GM23338 (cell line): ENCODE results near the gene KIF18B. TPM values are rescaled to one million over a fixed set of nuclear protein-coding genes. Genes with fewer than 3 reads are reported as not detected.
A peak's percentile ranks its signal among the peaks of the same experiment; 100 is the strongest.

ENCODE experiments used
- ATAC-seq: fragments of 200-7000 bp; cut with Tn5 transposase; 3 replicates; pipeline ENCODE4 v1.9.1; 2020
- DNase-seq: peaks from one replicate; pipeline ENCODE4 v3.0.0-alpha.2; 2015; ENCODE audit warnings: low spot score
- H2AFZ ChIP-seq: fragments of 200-600 bp; sonication (generic); 2 replicates; pipeline ENCODE4 v1.8.0; 2016; ENCODE audit warnings: antibody characterized with exemption, mild to moderate bottlenecking, moderate library complexity
- H3F3A ChIP-seq: fragments of 200-600 bp; sonication (generic); replicated peaks from 2 replicates; pipeline ENCODE4 v1.8.0; 2017; ENCODE audit warnings: antibody characterized with exemption, mixed run types, low read depth
- H3K27ac ChIP-seq: fragments of 200-600 bp; sonication (generic); 2 replicates; pipeline ENCODE4 v1.6.1; 2016; ENCODE audit warnings: low read depth
- H3K27me3 ChIP-seq: fragments of 200-600 bp; sonication (generic); 2 replicates; pipeline ENCODE4 v1.8.0; 2016; ENCODE audit warnings: mild to moderate bottlenecking, mixed run types, moderate library complexity; ENCODE audit not compliant: insufficient read depth
- H3K36me3 ChIP-seq: fragments of 200-600 bp; sonication (generic); 2 replicates; pipeline ENCODE4 v1.8.0; 2016; ENCODE audit warnings: mild to moderate bottlenecking; ENCODE audit not compliant: insufficient read depth
- H3K4me1 ChIP-seq: fragments of 200-600 bp; sonication (generic); 2 replicates; pipeline ENCODE4 v1.8.0; 2016; ENCODE audit warnings: mild to moderate bottlenecking, moderate library complexity; ENCODE audit not compliant: insufficient read depth
- H3K4me2 ChIP-seq: fragments of 200-600 bp; sonication (generic); 2 replicates; pipeline ENCODE4 v1.7.1; 2017; ENCODE audit warnings: mixed run types
- H3K4me3 ChIP-seq: fragments of 200-600 bp; sonication (generic); 2 replicates; pipeline ENCODE4 v1.6.1; 2016; ENCODE audit warnings: mixed run types
- H3K79me2 ChIP-seq: fragments of 200-600 bp; sonication (generic); replicated peaks from 2 replicates; pipeline ENCODE4 v1.8.0; 2017; ENCODE audit warnings: mild to moderate bottlenecking; ENCODE audit not compliant: insufficient read depth
- H3K9me2 ChIP-seq: fragments of 200-600 bp; sonication (generic); 2 replicates; pipeline ENCODE4 v1.8.0; 2017; ENCODE audit not compliant: insufficient read depth
- H4K20me1 ChIP-seq: fragments of 200-600 bp; sonication (generic); replicated peaks from 2 replicates; pipeline ENCODE4 v1.8.0; 2017; ENCODE audit warnings: mild to moderate bottlenecking; ENCODE audit not compliant: insufficient read depth
- H3K27ac Mint-ChIP-seq: 2 replicates; pipeline ENCODE4 v1.8.0; 2020; ENCODE audit warnings: inconsistent platforms, mild to moderate bottlenecking, moderate library complexity, mixed read lengths
- H3K27me3 Mint-ChIP-seq: 3 replicates; pipeline ENCODE4 v1.8.0; 2022; ENCODE audit warnings: low read depth, mild to moderate bottlenecking, moderate library complexity, mixed read lengths, inconsistent platforms; ENCODE audit not compliant: insufficient read depth, poor library complexity
- H3K36me3 Mint-ChIP-seq: 3 replicates; pipeline ENCODE4 v1.8.0; 2021; ENCODE audit warnings: low read depth, mild to moderate bottlenecking, inconsistent platforms, moderate library complexity, mixed read lengths
- H3K4me1 Mint-ChIP-seq: 3 replicates; pipeline ENCODE4 v1.8.0; 2020; ENCODE audit warnings: mild to moderate bottlenecking, inconsistent platforms, mixed read lengths
- H3K4me3 Mint-ChIP-seq: 3 replicates; pipeline ENCODE4 v1.8.0; 2021; ENCODE audit warnings: moderate library complexity, mild to moderate bottlenecking, inconsistent platforms, mixed read lengths
- H3K9me3 Mint-ChIP-seq: 3 replicates; pipeline ENCODE4 v1.8.0; 2020; ENCODE audit warnings: moderate library complexity, mild to moderate bottlenecking, inconsistent platforms, mixed read lengths
- CREB1 ChIP-seq: fragments of 250-450 bp; sonication (Bioruptor Pico); IDR thresholded peaks from 2 replicates; pipeline ENCODE4 v1.5.0; 2020; ENCODE audit warnings: low read depth, mild to moderate bottlenecking, moderate library complexity
- EZH2phosphoT487 ChIP-seq: fragments of 200-600 bp; sonication (generic); IDR thresholded peaks from one replicate; pipeline ENCODE4 v1.8.1; 2018; ENCODE audit warnings: antibody characterized with exemption; ENCODE audit not compliant: unreplicated experiment
- STAT1 ChIP-seq: IDR thresholded peaks from one replicate; pipeline ENCODE4 v1.6.1; 2016; ENCODE audit warnings: antibody characterized with exemption; ENCODE audit not compliant: unreplicated experiment
- ZNF114 ChIP-seq: fragments of 250-450 bp; sonication (Bioruptor Pico); IDR thresholded peaks from 2 replicates; pipeline ENCODE4 v1.5.0; 2020; ENCODE audit warnings: mild to moderate bottlenecking, moderate library complexity
- ZNF331 ChIP-seq: fragments of 250-450 bp; sonication (Bioruptor Pico); IDR thresholded peaks from 2 replicates; pipeline ENCODE4 v1.5.0; 2020; ENCODE audit warnings: low read depth, mild to moderate bottlenecking, moderate library complexity
- polyA plus RNA-seq: library from polyadenylated mRNA; unstranded; fragments of >200 nt; fragmentation: Nextera tagmentation; extraction: Ambion mirVana; gene quantifications from 2 replicates; pipeline ENCODE4 v1.2.1, GENCODE V29; 2016
- total RNA-seq: library from RNA; depleted of rRNA; stranded (reverse); fragments of >200 nt; shearing (Covaris generic); gene quantifications from 2 replicates; pipeline ENCODE4 v1.2.3, GENCODE V29; 2014
- TF ChIP-seq, protein P1 (sequence below): IDR thresholded peaks from 2 replicates; pipeline ENCODE4 v1.6.1; 2016; ENCODE audit warnings: antibody characterized with exemption
- TF ChIP-seq, protein P2 (sequence below): fragments of 250-450 bp; sonication (Bioruptor Pico); IDR thresholded peaks from 2 replicates; pipeline ENCODE4 v1.5.0; 2020; ENCODE audit warnings: mild to moderate bottlenecking, moderate library complexity

Gene KIF18B
- total and polyA plus RNA-seq, 2 experiments from 2014 or later = 14.1 to 28.4 TPM

DNA sequence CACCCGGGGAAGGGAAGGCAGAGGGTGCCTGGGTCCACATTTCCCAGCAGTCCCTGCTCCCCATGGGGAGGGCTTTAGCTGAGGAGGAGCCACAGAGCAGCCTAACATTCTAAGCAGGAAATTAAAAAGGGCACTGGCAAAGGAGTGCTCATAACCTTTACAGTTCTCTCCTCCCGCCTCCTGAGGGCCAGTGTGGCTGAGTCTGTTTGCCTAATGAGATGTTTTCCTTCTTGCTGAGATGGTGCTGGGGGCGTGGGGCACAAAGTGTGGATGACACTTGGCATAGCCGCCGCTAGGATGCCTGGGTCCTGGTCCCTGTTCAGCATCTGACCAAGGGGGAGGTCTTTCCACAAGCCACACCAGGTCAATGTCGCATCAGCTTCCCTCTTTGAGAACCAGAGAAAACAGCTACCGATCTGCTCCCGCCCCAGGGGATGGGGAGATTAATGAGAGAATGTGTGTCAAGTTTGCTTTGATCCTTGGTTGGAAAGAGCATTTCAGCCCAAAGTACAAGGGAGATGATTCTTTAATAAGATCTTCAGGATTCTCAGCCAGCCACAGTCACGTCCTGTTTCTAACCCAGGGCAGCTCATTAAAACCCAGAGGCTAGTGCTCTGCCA lies 5.8 kb downstream of the KIF18B start:
- Mint-ChIP-seq H3K9me3 (no peaks in the 10 kb centered on the region), H3K4me3 (no peak overlapping the region), H3K27ac (no peak overlapping the region; the same call in 1 of the 2 replicates), H3K27me3 (peaks cover 5% of the 10 kb centered on the region), H3K4me1 (peaks cover 21% of the 10 kb centered on the region), H3K36me3 (peaks cover 62% of the 10 kb centered on the region)
- peaks cover 95% of the 10 kb centered on the region for H3K79me2 ChIP-seq
- H3K9me2 ChIP-seq = no peaks in the 10 kb centered on the region
- H3F3A ChIP-seq = no peaks in the 10 kb centered on the region; the same call in 1 of the 2 replicates
- no peak overlapping the region for H2AFZ ChIP-seq
- peaks cover 47% of the 10 kb centered on the region for H4K20me1 ChIP-seq
- no peak overlapping the region for H3K4me3 ChIP-seq
- peak; percentile 41 for ATAC-seq
- TF ChIP-seq EZH2phosphoT487 (no peak), STAT1 (no peak)
- peaks cover 12% of the 10 kb centered on the region for H3K4me1 ChIP-seq
- no peak for DNase-seq
- H3K27ac ChIP-seq = peak overlapping the region; percentile 58; the same call in 1 of the 2 replicates
- H3K4me2 ChIP-seq = no peak overlapping the region
- peaks cover 20% of the 10 kb centered on the region for H3K36me3 ChIP-seq
- no peaks in the 10 kb centered on the region for H3K27me3 ChIP-seq

DNA sequence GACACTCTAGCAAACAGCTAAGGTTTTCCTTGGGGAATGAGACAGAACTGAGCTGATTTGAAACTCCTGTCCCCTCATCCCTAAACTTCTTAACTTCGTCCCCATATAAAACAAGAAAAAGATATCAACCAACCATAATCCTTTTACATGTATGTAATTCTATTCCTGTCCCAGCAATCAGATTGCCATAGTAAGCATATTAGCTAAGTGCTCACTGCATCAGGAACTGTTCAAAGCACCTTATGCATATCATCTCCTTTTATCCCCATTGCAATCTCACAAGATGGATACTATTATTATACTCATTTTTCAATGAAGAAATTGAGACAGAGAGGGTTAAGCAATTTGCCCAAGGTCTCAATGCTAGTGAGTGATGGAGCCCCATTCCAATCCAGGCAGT lies 6.8 kb downstream of the KIF18B start:
- peak overlapping the region; percentile 65; the same call in 1 of the 2 replicates for H3K27ac ChIP-seq
- no peaks in the 10 kb centered on the region for H3K9me2 ChIP-seq
- Mint-ChIP-seq H3K36me3 (peaks cover 63% of the 10 kb centered on the region), H3K4me1 (peaks cover 14% of the 10 kb centered on the region), H3K27ac (peak overlapping the region; percentile 26; the same call in 1 of the 2 replicates), H3K27me3 (peaks cover 3% of the 10 kb centered on the region), H3K9me3 (no peaks in the 10 kb centered on the region), H3K4me3 (no peak overlapping the region)
- H2AFZ ChIP-seq = no peak overlapping the region
- H3K79me2 ChIP-seq = peaks cover 84% of the 10 kb centered on the region
- DNase-seq (no peak), ATAC-seq (no peak)
- peaks cover 5% of the 10 kb centered on the region for H3K4me1 ChIP-seq
- no peak overlapping the region for H3K4me3 ChIP-seq
- peak overlapping the region; percentile 33; the same call in 1 of the 2 replicates for H3K4me2 ChIP-seq
- TF ChIP-seq ZNF114 (no peak), STAT1 (no peak), ZNF331 (CRISPR knock-in tag) (no peak), CREB1 (CRISPR knock-in tag) (no peak)
- TF ChIP-seq, protein P1, sequence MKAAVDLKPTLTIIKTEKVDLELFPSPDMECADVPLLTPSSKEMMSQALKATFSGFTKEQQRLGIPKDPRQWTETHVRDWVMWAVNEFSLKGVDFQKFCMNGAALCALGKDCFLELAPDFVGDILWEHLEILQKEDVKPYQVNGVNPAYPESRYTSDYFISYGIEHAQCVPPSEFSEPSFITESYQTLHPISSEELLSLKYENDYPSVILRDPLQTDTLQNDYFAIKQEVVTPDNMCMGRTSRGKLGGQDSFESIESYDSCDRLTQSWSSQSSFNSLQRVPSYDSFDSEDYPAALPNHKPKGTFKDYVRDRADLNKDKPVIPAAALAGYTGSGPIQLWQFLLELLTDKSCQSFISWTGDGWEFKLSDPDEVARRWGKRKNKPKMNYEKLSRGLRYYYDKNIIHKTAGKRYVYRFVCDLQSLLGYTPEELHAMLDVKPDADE = no peak
- TF ChIP-seq, protein P2, sequence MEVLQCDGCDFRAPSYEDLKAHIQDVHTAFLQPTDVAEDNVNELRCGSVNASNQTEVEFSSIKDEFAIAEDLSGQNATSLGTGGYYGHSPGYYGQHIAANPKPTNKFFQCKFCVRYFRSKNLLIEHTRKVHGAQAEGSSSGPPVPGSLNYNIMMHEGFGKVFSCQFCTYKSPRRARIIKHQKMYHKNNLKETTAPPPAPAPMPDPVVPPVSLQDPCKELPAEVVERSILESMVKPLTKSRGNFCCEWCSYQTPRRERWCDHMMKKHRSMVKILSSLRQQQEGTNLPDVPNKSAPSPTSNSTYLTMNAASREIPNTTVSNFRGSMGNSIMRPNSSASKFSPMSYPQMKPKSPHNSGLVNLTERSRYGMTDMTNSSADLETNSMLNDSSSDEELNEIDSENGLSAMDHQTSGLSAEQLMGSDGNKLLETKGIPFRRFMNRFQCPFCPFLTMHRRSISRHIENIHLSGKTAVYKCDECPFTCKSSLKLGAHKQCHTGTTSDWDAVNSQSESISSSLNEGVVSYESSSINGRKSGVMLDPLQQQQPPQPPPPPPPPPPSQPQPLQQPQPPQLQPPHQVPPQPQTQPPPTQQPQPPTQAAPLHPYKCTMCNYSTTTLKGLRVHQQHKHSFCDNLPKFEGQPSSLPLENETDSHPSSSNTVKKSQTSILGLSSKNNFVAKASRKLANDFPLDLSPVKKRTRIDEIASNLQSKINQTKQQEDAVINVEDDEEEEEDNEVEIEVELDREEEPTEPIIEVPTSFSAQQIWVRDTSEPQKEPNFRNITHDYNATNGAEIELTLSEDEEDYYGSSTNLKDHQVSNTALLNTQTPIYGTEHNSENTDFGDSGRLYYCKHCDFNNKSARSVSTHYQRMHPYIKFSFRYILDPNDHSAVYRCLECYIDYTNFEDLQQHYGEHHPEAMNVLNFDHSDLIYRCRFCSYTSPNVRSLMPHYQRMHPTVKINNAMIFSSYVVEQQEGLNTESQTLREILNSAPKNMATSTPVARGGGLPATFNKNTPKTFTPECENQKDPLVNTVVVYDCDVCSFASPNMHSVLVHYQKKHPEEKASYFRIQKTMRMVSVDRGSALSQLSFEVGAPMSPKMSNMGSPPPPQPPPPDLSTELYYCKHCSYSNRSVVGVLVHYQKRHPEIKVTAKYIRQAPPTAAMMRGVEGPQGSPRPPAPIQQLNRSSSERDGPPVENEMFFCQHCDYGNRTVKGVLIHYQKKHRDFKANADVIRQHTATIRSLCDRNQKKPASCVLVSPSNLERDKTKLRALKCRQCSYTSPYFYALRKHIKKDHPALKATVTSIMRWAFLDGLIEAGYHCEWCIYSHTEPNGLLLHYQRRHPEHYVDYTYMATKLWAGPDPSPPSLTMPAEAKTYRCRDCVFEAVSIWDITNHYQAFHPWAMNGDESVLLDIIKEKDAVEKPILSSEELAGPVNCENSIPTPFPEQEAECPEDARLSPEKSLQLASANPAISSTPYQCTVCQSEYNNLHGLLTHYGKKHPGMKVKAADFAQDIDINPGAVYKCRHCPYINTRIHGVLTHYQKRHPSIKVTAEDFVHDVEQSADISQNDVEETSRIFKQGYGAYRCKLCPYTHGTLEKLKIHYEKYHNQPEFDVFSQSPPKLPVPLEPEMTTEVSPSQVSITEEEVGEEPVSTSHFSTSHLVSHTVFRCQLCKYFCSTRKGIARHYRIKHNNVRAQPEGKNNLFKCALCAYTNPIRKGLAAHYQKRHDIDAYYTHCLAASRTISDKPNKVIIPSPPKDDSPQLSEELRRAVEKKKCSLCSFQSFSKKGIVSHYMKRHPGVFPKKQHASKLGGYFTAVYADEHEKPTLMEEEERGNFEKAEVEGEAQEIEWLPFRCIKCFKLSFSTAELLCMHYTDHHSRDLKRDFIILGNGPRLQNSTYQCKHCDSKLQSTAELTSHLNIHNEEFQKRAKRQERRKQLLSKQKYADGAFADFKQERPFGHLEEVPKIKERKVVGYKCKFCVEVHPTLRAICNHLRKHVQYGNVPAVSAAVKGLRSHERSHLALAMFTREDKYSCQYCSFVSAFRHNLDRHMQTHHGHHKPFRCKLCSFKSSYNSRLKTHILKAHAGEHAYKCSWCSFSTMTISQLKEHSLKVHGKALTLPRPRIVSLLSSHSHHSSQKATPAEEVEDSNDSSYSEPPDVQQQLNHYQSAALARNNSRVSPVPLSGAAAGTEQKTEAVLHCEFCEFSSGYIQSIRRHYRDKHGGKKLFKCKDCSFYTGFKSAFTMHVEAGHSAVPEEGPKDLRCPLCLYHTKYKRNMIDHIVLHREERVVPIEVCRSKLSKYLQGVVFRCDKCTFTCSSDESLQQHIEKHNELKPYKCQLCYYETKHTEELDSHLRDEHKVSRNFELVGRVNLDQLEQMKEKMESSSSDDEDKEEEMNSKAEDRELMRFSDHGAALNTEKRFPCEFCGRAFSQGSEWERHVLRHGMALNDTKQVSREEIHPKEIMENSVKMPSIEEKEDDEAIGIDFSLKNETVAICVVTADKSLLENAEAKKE = no peak
- peaks cover 49% of the 10 kb centered on the region for H4K20me1 ChIP-seq
- H3K27me3 ChIP-seq = no peaks in the 10 kb centered on the region
- peaks cover 20% of the 10 kb centered on the region for H3K36me3 ChIP-seq
- no peaks in the 10 kb centered on the region; the same call in 1 of the 2 replicates for H3F3A ChIP-seq
